ENCODE results near the gene MUSK. TPM values are rescaled to one million over a fixed set of nuclear protein-coding genes. Genes with fewer than 3 reads are reported as not detected.

The MUSK gene
- total and polyA plus RNA-seq, 2 donors (not counting 1 experiment from before 2014, with no cell fraction given), result not detected

DNA sequence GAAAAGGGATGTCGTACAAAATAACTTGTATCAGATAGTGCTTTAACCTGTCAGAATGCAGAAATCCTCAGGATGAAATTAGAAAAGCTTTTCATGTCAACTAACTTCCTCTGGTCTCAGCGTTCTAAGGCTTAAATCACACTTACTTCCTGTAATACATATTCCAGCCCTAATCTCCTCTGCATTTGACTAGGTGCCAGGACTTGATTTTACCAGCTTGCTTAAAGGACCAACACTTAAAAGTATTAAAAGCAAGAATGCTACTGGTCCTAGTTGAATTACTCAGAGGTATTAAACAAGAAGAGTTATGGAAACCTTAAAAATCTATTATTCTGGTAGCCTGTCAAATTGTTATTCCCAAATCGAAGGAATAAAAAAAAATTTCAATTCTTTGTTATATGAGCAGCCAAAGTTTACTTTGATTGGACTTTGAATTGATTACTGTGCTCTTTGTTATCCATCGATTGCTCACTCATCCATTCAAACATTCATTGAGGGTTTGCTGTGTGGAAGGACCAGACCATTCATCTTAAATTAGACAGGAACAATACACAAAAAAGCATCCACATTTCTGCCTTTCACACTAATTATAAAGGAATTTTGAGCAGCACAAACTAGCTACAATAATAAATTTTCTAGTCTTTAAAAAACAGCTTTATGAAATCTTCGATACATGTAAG lies 108.7 kb downstream of the MUSK start:
- H4K20me1 ChIP-seq (ENCODE audit: control insufficient read depth, insufficient read depth, low read length, poor library complexity, severe bottlenecking), result no peaks in the 10 kb centered on the region
- DNase-seq (no peak), ATAC-seq (ENCODE audit: low read depth) (no peak)
- H3K27me3 ChIP-seq (replicated peaks in 1 of 4; ENCODE audit: control extremely low read depth in 1 of 4, control insufficient read depth in 3 of 4, insufficient read depth in 4 of 4, low read length in 3 of 4), result no peaks in the 10 kb centered on the region
- no peaks in the 10 kb centered on the region for H3K79me2 ChIP-seq (ENCODE audit: control insufficient read depth, insufficient read depth, low read length)
- no peak overlapping the region for H2AFZ ChIP-seq (ENCODE audit: insufficient read depth, low read depth, low read length, poor library complexity, severe bottlenecking)
- Mint-ChIP-seq H3K4me1 (no peaks in the 10 kb centered on the region), H3K4me3 (no peak overlapping the region), H3K9me3 (ENCODE audit: insufficient read depth) (no peaks in the 10 kb centered on the region), H3K27me3 (peaks cover 3% of the 10 kb centered on the region), H3K27ac (no peak overlapping the region)
- no peak overlapping the region for H3K9ac ChIP-seq (ENCODE audit: low read length)
- H3K9me3 ChIP-seq (ENCODE audit: control extremely low read depth in 1 of 3, control insufficient read depth in 2 of 3, insufficient read depth in 1 of 3, low read length in 2 of 3), result no peaks in the 10 kb centered on the region
- H3K4me1 ChIP-seq (ENCODE audit: control insufficient read depth in 2 of 2, insufficient read depth in 2 of 2, low read length in 2 of 2), result no peaks in the 10 kb centered on the region
- ChIA-PET CTCF (no interaction called here), POLR2A (no interaction called here)
- TF ChIP-seq EZH2 (IDR thresholded peaks at IDR 0.05; ENCODE audit: borderline replicate concordance, insufficient read depth, low read depth, low read length, poor library complexity, severe bottlenecking), result no peak
- TF ChIP-seq, protein P1, sequence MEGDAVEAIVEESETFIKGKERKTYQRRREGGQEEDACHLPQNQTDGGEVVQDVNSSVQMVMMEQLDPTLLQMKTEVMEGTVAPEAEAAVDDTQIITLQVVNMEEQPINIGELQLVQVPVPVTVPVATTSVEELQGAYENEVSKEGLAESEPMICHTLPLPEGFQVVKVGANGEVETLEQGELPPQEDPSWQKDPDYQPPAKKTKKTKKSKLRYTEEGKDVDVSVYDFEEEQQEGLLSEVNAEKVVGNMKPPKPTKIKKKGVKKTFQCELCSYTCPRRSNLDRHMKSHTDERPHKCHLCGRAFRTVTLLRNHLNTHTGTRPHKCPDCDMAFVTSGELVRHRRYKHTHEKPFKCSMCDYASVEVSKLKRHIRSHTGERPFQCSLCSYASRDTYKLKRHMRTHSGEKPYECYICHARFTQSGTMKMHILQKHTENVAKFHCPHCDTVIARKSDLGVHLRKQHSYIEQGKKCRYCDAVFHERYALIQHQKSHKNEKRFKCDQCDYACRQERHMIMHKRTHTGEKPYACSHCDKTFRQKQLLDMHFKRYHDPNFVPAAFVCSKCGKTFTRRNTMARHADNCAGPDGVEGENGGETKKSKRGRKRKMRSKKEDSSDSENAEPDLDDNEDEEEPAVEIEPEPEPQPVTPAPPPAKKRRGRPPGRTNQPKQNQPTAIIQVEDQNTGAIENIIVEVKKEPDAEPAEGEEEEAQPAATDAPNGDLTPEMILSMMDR (IDR thresholded peaks at IDR 0.05), result no peak
- intact Hi-C loops (cut with micrococcal nuclease), result no loop called here
- no peak overlapping the region for H3K4me2 ChIP-seq (replicated peaks; ENCODE audit: low read depth, low read length, poor library complexity, severe bottlenecking)
- H3K36me3 ChIP-seq (replicated peaks in 1 of 2; ENCODE audit: control extremely low read depth in 1 of 2, control insufficient read depth in 1 of 2, extremely low read depth in 1 of 2, insufficient read depth in 2 of 2, low read length in 1 of 2), result no peaks in the 10 kb centered on the region
- no peak overlapping the region for H3K4me3 ChIP-seq (ENCODE audit: control extremely low read depth in 1 of 5, extremely low read depth in 1 of 5, insufficient read depth in 1 of 5, low read depth in 2 of 5, low read length in 4 of 5)
- no CpG with 5 or more reads among the region's 5 CpGs for WGBS (ENCODE audit: insufficient coverage)
- H3K27ac ChIP-seq (ENCODE audit: low read length in 2 of 2), result no peak overlapping the region

DNA sequence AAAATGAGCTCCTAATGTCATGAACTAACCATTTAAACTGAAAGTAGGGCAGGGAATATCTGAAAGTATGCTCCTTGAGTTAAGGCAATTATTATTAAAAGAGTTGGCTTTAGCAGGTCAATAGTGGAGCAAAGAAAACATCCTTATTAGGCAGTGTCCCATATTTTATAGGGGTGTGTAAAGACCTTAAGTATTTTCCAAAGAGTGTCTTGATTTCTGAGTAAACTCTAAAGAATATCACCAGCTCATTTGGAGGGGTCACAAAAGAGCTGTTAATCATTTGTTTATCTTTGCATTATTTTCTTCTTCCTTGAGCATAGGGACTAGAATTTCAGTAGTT lies 109.3 kb downstream of the MUSK start:
- CTCF ChIA-PET, result no interaction called here
- Histone ChIP-seq H3K27me3 (replicated peaks in 1 of 4; ENCODE audit: control extremely low read depth in 1 of 4, control insufficient read depth in 3 of 4, insufficient read depth in 4 of 4, low read length in 3 of 4) (no peaks in the 10 kb centered on the region), H3K79me2 (ENCODE audit: control insufficient read depth, insufficient read depth, low read length) (no peaks in the 10 kb centered on the region), H3K27ac (ENCODE audit: low read length in 2 of 2) (no peak overlapping the region), H3K4me1 (ENCODE audit: control insufficient read depth in 2 of 2, insufficient read depth in 2 of 2, low read length in 2 of 2) (no peaks in the 10 kb centered on the region), H3K36me3 (replicated peaks in 1 of 2; ENCODE audit: control extremely low read depth in 1 of 2, control insufficient read depth in 1 of 2, extremely low read depth in 1 of 2, insufficient read depth in 2 of 2, low read length in 1 of 2) (no peaks in the 10 kb centered on the region), H3K9me3 (ENCODE audit: control extremely low read depth in 1 of 3, control insufficient read depth in 2 of 3, insufficient read depth in 1 of 3, low read length in 2 of 3) (no peaks in the 10 kb centered on the region), H2AFZ (ENCODE audit: insufficient read depth, low read depth, low read length, poor library complexity, severe bottlenecking) (no peak overlapping the region), H3K4me2 (replicated peaks; ENCODE audit: low read depth, low read length, poor library complexity, severe bottlenecking) (no peak overlapping the region), H3K4me3 (ENCODE audit: control extremely low read depth in 1 of 5, extremely low read depth in 1 of 5, insufficient read depth in 1 of 5, low read depth in 2 of 5, low read length in 4 of 5) (no peak overlapping the region), H3K9ac (ENCODE audit: low read length) (no peak overlapping the region), H4K20me1 (ENCODE audit: control insufficient read depth, insufficient read depth, low read length, poor library complexity, severe bottlenecking) (no peaks in the 10 kb centered on the region)
- intact Hi-C loops (cut with micrococcal nuclease), result no loop called here
- Mint-ChIP-seq H3K4me1 (no peaks in the 10 kb centered on the region), H3K4me3 (no peak overlapping the region), H3K9me3 (ENCODE audit: insufficient read depth) (no peaks in the 10 kb centered on the region), H3K27ac (no peak overlapping the region), H3K27me3 (peaks cover 3% of the 10 kb centered on the region)
- no peak for DNase-seq
- no peak for ATAC-seq (ENCODE audit: low read depth)
- TF ChIP-seq EZH2 (IDR thresholded peaks at IDR 0.05; ENCODE audit: borderline replicate concordance, insufficient read depth, low read depth, low read length, poor library complexity, severe bottlenecking), result no peak
- TF ChIP-seq, protein P1 (IDR thresholded peaks at IDR 0.05), result no peak
- POLR2A ChIA-PET, result no interaction called here
